Right renal pelvis (tissue), 4 donors: ENCODE data around the gene ZNF735. TPM values are rescaled to one million over a fixed set of nuclear protein-coding genes. Genes with fewer than 3 reads are reported as not detected.
"Not testable (repeated sequence)": the region's sequence is repeated elsewhere in the genome, so short reads cannot be mapped to it uniquely, and the experiment has no call there.

Experiments
- DNase-seq, 4 donors: peaks; one replicate each; pipeline ENCODE4 v3.0.0-alpha.2; 2013; ENCODE audit warnings: low read depth in 4 of 4, low spot score in 3 of 4, missing footprints in 1 of 4
- polyA plus RNA-seq, 4 donors: library from polyadenylated mRNA; unstranded; fragments of 120-200 nt; gene quantifications; one replicate each; pipeline ENCODE4 v1.2.1, GENCODE V29; 2013; ENCODE audit not compliant: insufficient read length in 4 of 4

The ZNF735 gene
- not detected for polyA plus RNA-seq

DNA sequence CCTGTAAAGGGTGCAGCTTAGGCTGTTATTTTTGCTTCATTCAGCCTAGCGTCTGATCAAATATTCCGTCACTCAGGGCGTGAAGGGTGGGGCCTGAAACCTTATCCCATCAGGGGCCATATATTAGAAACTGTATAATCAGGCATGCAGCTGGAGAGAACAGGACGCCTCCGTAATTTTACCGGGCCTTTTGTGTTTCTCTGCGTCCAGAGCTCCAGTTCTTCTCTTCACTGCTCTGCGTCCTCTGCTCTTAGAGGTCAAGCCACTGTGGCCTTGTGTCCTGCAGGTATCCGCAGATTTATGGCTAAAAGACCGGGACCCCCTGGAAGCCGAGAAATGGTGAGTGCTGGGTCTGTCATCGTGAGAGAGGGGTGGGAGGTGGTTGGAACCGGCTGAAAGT, at the start of gene ZNF735:
ZNF735 (plus strand) TSS at position 301 of the 400 bp plus-strand sequence; CDS start at position 301, 0 bp downstream.
- no peak for DNase-seq

DNA sequence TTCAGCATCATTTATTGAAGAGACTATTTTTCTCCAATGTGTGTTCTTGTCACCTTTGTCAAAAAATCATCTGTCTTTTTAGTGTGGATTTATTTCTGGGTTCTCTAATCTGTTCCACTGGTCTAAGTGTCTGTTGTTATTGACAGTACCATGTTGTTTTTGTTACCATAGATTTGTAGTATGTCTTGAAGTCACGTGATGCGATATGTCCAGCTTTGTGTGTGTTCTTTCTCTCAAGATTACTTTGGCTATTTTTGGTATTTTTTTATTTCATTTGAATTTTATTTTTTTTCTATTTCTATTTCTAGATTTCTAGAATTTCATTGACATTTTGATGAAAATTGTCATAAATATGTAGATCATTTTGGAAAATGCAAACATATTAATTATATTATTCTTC, 36.0 kb upstream of the ZNF735 start:
- not testable (repeated sequence) for DNase-seq

DNA sequence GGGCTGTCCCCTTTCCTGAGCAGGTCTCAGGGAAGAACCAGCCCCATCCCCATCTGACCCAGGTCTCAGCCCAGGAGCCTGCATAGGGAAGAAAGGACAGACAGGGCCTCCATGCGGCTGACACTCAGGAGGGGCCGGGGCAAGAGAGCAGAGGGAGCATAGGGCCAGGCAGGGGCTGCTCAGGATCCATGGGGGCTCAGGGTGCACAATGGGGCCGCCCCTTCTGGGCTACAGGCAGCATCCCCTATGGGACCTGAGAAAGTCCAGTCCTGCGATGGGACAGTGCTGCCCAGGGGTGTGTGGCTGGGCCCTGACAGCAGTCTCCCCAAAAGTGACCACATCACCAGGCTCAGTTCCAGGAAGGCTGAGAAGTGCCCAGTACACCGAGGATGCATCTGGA, 32.7 kb upstream of the ZNF735 start:
- DNase-seq: no peak

DNA sequence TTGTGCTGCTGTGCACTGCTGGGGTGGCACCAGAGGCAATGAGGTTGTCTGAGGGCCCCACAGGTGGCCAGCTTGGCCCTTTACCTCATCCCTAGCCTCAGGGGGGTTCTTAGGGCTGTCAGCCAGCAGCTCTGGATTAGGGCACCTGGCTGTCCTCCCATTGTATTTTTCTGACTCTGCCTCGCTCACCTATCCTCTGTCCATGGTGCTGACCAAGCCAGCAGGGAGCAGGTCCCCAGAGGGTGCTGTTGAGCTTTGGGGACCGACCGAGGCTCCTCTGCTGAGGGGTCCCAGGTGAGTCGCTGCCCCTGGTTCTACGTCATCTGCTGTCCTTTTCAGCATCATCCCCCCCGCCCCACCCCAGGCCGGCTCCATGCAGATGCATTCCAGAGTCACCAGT, 32.1 kb upstream of the ZNF735 start:
- no peak for DNase-seq

DNA sequence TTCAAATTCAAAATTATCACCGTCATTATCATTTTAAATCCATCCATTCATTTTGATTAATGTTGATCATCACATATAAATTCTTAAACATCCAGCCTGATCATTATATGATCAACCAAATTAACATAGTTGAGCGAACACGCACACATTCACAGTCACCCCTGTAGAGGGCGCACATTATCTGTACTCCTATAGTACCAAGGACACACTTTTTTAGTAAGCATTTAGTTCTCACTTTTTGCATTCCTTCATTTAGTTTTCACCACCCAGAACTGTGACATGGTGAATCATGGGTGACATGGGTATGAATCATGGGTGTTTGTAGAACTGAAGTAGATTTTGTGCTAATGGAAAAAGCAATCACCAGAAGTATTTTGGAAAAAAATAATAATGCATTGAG, 26.0 kb upstream of the ZNF735 start:
- DNase-seq: no peak

DNA sequence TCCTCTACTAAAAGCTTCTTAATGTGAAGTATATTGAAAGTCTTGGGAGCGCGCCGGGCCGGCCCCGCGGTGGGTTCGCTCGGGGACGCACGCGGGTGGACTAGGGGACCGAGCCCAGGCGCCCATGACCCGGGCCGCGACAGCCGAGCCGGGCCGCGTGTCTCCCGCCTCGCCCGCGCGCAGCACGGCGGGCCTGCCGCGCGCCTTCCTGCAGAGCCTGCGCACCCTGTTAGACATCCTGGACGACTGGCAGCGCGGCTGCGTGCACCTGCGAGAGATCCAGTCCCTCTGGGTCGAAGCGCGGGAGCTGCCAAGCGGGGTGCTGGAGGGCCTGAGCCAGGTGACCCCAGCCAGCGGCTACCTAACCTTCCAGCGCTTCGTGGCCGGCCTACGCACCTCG, 25.4 kb upstream of the ZNF735 start:
- DNase-seq: no peak

DNA sequence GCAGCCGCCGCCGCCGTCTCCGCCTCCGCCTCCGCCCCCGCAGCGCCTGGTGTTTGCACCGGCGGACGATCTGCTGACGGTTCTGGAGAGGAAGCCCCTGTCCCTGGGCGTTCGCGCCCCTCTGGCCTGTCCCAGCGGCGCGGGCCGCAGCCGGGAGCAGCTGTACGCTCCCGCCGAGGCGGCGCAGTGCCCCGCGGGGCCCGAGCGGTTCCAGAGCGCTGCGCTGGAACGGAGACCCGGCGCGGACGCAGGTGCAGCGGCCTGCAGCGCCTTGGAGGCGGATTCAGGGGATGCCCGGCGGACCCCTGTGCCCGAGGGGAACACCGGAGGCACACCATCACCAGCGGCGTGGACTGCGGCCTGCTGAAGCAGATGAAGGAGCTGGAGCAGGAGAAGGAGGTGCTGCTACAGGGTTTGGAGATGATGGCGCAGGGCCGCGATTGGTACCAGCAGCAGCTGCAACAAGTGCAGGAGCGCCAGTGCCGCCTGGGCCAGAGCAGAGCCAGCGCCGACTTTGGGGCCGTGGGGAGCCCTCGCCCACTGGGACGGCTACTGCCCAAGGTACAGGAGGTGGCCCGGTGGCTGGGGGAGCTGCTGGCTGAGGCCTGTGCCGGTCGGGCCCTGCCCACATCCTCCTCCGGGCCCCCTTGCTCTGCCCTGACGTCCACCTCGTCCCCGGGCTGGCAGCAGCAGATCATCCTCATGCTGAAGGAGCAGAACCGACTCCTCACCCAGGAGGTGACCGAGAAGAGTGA, 24.8 kb upstream of the ZNF735 start:
- DNase-seq: no peak

DNA sequence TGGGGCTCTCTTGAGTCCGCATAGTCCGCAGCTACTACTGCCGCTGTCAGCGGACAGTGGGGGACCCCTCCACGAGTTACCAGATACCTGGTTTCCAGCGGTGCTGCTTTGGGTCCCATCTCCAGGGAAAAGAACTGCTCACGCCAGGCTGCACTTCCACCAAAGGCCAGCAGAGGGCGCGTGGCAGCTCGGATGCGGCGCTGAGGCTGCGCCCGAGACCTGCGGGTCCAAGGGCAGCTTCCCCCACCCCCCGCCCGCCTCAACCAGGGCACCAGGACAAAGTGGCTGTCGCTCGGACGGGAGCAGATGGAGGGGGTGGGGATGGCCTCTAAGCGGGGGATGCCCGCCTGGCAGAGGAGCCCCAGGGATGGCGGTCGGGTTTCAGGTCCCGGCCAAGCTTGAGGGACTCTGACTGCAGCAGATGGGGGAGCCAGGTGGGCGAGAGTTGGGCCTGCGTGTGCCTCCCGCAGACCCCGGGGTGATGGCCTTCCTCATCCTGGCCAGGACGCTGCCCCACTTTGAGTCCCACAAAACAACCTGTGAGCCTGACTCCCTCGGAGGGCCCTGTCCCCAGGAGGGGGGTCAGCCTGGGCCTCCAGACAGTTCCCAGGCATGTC, 23.8 kb upstream of the ZNF735 start:
- DNase-seq: no peak

DNA sequence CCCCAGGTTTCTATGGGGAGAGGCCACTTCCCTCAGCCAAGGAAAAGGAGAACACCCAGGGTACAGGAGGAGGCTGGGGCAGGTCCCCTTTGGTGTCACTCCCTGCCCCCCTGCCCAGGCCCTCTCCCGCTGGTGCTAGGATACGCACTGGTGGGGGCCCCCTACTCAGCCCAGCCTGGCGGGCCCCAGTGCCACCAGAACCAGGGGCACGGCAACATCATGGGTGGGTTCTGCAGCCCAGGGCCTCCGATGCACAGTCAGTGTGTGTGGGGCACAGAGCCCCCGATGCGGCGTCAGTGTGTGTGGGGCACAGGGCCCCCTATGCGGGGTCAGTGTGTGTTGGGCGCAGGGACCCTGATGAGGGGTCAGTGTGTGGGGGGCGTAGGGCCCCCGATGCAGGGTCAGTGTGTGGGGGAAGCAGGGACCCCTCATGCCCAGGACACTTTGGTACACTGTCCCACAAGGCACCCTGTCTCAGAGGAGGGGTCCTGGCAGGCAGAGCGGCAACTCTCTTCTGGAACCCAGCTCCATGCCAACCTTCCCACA, 23.1 kb upstream of the ZNF735 start:
- no peak for DNase-seq

DNA sequence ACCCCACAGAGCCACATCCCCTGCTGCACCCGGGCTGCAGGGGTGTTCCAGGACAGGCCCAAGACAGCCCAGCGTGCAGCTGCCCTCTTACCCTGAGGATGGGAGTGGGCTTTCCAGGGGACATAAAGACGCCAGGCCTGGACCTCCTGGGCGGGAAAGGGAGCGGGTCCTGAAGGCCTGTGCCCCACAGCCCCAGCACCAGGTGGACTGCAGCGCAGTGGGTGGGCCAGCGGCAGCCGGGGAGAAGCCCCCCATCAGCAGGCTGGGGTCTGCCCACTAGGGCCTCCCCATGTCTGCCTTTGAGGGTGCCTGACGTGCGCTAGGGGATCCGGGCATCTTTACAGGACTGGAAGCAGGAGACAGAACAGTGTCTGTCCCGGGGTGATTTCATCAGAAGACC, 22.6 kb upstream of the ZNF735 start:
- DNase-seq: no peak

DNA sequence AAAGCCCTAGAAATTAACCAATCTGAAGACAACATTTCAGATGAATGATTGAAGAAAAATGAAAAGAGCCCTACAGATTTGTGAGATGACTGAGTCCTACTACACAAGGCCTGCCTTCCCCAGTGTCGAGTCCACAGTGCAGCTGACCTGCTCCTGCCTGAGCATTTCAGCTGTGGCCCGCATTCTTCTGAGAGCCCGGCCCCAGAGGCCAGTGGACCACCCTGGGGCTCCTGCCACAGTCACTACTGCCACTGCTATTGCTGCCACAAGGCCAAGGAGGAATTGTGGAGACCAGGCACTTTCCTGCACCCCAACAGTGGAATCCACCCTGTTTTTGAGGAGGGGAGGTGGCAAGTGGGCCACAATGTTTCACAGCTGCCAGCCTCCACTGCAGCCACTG, 19.6 kb upstream of the ZNF735 start:
- no peak for DNase-seq

DNA sequence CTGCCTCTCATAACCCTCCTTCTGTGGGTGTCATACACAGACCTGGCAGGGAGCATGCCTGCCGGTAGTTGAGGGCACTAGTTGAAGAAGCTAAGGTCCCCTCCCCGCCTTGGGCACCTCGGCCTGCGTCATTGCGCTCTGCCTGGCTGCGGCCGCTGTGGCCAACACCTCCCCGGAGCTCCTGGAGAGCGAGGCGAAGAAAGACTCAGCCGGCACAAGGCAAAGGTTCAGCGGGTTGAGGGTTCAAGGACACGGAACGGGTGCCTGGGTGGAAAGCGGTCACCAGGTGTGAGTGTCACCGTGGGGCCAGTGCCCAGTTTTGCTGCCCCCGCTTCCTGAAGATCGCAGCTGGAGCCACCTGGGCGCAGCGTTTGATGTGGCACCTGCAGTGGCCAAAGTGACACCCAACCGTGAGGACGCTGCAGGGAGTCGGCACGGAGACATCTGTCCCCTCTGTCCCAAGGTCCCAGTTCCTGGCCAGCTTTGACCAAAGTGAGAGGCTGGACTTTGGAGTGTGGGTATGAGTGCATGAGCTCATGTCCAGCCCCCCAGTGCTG, 14.8 kb upstream of the ZNF735 start:
- DNase-seq: no peak

DNA sequence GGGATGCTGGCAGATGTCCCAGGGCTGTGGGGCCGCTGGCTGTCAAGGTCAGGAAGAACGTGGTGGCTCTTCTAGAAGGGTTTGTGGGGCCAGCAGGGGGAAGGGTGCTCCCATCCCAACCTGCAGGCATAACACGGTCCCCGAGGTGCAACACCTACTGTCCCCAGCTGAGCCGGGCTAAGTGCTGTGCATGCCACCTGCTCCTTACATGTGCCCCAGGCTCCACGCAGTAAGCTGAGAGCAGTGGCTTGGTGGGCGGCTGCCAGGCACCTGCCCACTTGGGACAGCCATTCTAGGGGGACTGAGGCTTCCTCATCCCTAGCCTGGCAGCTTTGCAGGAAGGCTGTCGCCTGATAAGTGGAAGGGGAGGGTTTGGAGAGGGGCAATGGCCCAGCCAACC, 14.2 kb upstream of the ZNF735 start:
- DNase-seq: no peak

DNA sequence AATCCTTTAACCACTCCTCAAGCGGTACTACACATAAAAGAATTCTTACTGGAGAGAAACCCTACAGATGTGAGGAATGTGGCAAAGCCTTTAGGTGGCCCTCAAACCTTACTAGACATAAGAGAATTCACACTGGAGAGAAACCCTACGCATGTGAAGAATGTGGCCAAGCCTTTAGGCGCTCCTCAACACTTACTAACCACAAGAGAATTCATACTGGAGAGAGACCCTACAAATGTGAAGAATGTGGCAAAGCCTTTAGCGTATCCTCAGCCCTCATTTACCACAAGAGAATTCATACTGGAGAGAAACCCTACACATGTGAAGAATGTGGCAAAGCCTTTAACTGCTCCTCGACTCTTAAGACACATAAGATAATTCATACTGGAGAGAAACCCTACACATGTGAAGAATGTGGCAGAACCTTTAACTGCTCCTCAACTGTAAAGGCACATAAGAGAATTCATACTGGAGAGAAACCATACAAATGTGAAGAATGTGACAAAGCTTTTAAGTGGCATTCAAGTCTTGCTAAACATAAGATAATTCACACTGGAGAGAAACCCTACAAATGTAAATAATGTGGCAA, 12.8 kb downstream of the ZNF735 start:
- not testable (repeated sequence) for DNase-seq

DNA sequence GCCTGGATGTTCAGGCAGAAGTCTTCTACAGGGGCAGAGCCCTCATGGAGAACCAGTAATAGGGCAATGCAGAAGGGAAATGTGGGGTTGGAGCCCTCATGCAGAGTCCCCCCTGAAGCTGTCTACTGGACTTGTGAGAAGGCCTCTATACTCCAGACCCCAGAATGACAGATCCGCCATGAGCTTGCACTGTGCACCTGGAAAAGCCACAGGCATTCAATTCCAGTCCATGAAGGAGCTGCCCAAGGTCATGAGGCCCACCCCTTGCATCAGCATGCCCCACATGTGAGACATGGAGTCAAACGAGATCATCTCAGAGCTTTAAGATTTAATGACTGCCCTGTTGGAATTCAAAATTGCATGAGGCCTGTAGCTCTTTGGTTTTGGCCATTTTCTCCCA, 16.4 kb downstream of the ZNF735 start:
- DNase-seq: no peak

DNA sequence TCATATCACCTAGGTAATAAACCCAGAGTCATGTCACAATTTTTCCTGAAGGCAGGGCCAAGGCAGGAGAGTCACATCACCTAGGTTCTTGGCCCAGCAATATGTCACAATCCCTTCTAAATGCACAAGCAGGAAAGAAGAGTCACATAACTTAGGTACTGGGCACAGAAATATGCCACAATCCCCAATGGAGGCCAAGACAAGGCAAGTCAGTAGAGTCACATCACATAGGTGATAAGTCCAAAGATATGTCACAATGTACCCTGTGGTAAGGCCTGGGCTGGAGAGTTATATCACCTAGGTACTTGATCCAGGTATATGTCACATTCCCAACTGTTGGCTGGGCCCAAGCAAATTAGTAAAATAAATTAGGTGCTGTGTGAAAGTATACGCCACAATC, 21.2 kb downstream of the ZNF735 start, which contains the start of gene ZNF679:
ZNF679 (plus strand) TSS at position 301 of the 400 bp plus-strand sequence. CDS start 20,644 bp downstream, outside the sequence.
- DNase-seq: not testable (repeated sequence)

DNA sequence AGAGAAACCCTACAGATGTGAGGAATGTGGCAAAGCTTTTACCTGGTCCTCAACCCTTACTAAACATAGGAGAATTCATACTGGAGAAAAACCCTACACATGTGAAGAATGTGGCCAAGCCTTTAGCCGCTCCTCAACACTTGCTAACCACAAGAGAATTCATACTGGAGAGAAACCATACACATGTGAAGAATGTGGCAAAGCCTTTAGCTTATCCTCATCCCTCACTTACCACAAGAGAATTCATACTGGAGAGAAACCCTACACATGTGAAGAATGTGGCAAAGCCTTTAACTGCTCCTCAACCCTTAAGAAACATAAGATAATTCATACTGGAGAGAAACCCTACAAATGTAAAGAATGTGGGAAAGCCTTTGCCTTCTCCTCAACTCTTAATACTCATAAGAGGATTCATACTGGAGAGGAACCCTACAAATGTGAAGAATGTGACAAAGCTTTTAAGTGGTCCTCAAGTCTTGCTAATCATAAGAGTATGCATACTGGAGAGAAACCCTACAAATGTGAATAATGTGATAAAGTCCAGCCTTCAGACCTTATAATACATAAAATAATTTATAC, 59.4 kb downstream of the ZNF735 start:
- DNase-seq: no peak
